Astrocyte (in vitro differentiated cells and primary cell): ENCODE measurements around the gene ZNF630.

ENCODE experiments used
- CTCF ChIP-seq: IDR thresholded peaks from 2 replicates; pipeline ENCODE4 v1.5.1; 2011; ENCODE audit warnings: low read depth, mild to moderate bottlenecking, inconsistent platforms, low read length, moderate library complexity; ENCODE audit not compliant: insufficient read depth
- EZH2 ChIP-seq: IDR thresholded peaks from 2 replicates; pipeline ENCODE4 v1.6.1; 2012; ENCODE audit warnings: mild to moderate bottlenecking, low read length, inconsistent platforms; ENCODE audit not compliant: insufficient read depth

- TF ChIP-seq EZH2 = no peak
- no peak for TF ChIP-seq CTCF
Measured at GRCh38 chrX:48045410-48046311, 25.8 kb downstream of the ZNF630 start.
